Prostate gland (tissue), 2 donors: ENCODE results near the gene APOLD1. TPM values are rescaled to one million over a fixed set of nuclear protein-coding genes. Genes with fewer than 3 reads are reported as not detected.

Source experiments
- DNase-seq: peaks from one replicate; pipeline ENCODE4 v3.0.0-alpha.2; 2019; ENCODE audit warnings: low spot score
- H3K27ac ChIP-seq, 2 donors: fragments of 200-600 bp; sonication (generic); 2 replicates each; pipeline ENCODE4 v1.5.1; 2017 to 2019
- H3K27me3 ChIP-seq: fragments of 200-600 bp; sonication (generic); replicated peaks from 2 replicates; pipeline ENCODE4 v1.5.1; 2019; ENCODE audit not compliant: insufficient read depth
- H3K36me3 ChIP-seq, 2 donors: fragments of 200-600 bp; sonication (generic); 1 replicate in 1 of 2; 2 replicates in 1 of 2; pipeline versions ENCODE4 v1.5.1 to v1.8.1; 2017 to 2019
- H3K4me1 ChIP-seq: fragments of 200-600 bp; sonication (generic); replicated peaks from 2 replicates; pipeline ENCODE4 v1.5.1; 2019
- H3K4me3 ChIP-seq, 2 donors: fragments of 200-600 bp; sonication (generic); 2 replicates each; pipeline ENCODE4 v1.5.1; 2017 to 2019
- H3K9me3 ChIP-seq: fragments of 200-600 bp; sonication (generic); 2 replicates; pipeline ENCODE4 v1.5.1; 2017
- CTCF ChIP-seq, 4 experiments: fragments of 200-600 bp in 2 of 4; fragments of 450-650 bp in 2 of 4; sonication (generic) in 2 of 4; IDR thresholded peaks; 1 replicate in 3 of 4; 2 replicates in 1 of 4; pipeline ENCODE4 v1.5.1; 2016 to 2019; ENCODE audit warnings: antibody characterized with exemption in 4 of 4, mild to moderate bottlenecking in 2 of 4, moderate library complexity in 2 of 4
- POLR2A ChIP-seq: fragments of 450-650 bp; IDR thresholded peaks from one replicate; pipeline ENCODE4 v1.6.1; 2016; ENCODE audit warnings: antibody characterized with exemption, mild to moderate bottlenecking
- POLR2AphosphoS5 ChIP-seq: sonication (generic); formaldehyde crosslinking; IDR thresholded peaks from one replicate; pipeline ENCODE4 v1.6.1; 2017; ENCODE audit warnings: antibody characterized with exemption
- WGBS: methylation state at CpG from one replicate; pipeline ENCODE4 v1.1.5; 2018; 5-methylcytosine and 5-hydroxymethylcytosine counted together
- intact Hi-C: fragments of 100-400 bp; cut with DNase I; formaldehyde crosslinking; loops from one replicate; pipeline ENCODE4 v1.14.2; 2022
- total RNA-seq, 2 donors: library from RNA; depleted of rRNA; stranded (reverse); fragments of >200 nt; gene quantifications; one replicate each; pipeline ENCODE4 v1.1.0, GENCODE V29; 2016

APOLD1 gene
- total RNA-seq, 2 donors from 2014 or later, result 10.7 to 16.1 TPM

- TF ChIP-seq CTCF (IDR thresholded peaks at IDR 0.05) (no peak), POLR2AphosphoS5 (peak; percentile 82)
- H3K27ac ChIP-seq, result no peak overlapping the region
- no peaks in the 10 kb centered on the region for H3K27me3 ChIP-seq
- no peaks in the 10 kb centered on the region for H3K36me3 ChIP-seq
- intact Hi-C loops, result no loop called here
- H3K4me3 ChIP-seq, result no peak overlapping the region
- no peaks in the 10 kb centered on the region for H3K9me3 ChIP-seq
- WGBS, result 38% methylated on average over 3 of the region's 3 CpGs
- peak; percentile 29 for DNase-seq
- H3K4me1 ChIP-seq, result no peaks in the 10 kb centered on the region
These were observed 10.7 kb upstream of the APOLD1 start for GRCh38 chr12:12774791-12775190.

GRCh38 chr12:12776261-12776660 lies 9.2 kb upstream of the APOLD1 start:
- Histone ChIP-seq H3K27me3 (no peaks in the 10 kb centered on the region), H3K4me1 (no peaks in the 10 kb centered on the region), H3K27ac (no peak overlapping the region), H3K36me3 (no peaks in the 10 kb centered on the region), H3K9me3 (no peaks in the 10 kb centered on the region), H3K4me3 (no peak overlapping the region)
- 44% methylated on average over 5 of the region's 5 CpGs for WGBS
- intact Hi-C loops, result no loop called here
- TF ChIP-seq POLR2AphosphoS5 (peak; percentile 87), CTCF (IDR thresholded peaks at IDR 0.05) (no peak), POLR2A (no peak)
- peak; percentile 58 for DNase-seq

GRCh38 chr12:12777092-12777491 lies 8.4 kb upstream of the APOLD1 start:
- no peak for TF ChIP-seq POLR2A
- DNase-seq, result no peak
- H3K9me3 ChIP-seq, result no peaks in the 10 kb centered on the region
- intact Hi-C loops, result no loop called here
- no peaks in the 10 kb centered on the region for H3K27me3 ChIP-seq
- H3K4me3 ChIP-seq, result no peak overlapping the region
- H3K27ac ChIP-seq, result no peak overlapping the region
- H3K4me1 ChIP-seq, result no peaks in the 10 kb centered on the region
- 85% methylated on average over 3 of the region's 3 CpGs for WGBS
- H3K36me3 ChIP-seq, result no peaks in the 10 kb centered on the region

- no peaks in the 10 kb centered on the region for H3K9me3 ChIP-seq
- intact Hi-C loops, result no loop called here
- WGBS, result 95% methylated on average over 2 of the region's 2 CpGs
- H3K36me3 ChIP-seq, result no peaks in the 10 kb centered on the region
- no peaks in the 10 kb centered on the region for H3K4me1 ChIP-seq
- no peak overlapping the region for H3K27ac ChIP-seq
- TF ChIP-seq CTCF (IDR thresholded peaks at IDR 0.05) (no peak), POLR2AphosphoS5 (no peak), POLR2A (no peak)
- H3K4me3 ChIP-seq, result no peak overlapping the region
- H3K27me3 ChIP-seq, result no peaks in the 10 kb centered on the region
- DNase-seq, result no peak
These were observed 6.5 kb upstream of the APOLD1 start for GRCh38 chr12:12779007-12779406.

- H3K9me3 ChIP-seq, result no peaks in the 10 kb centered on the region
- 9% methylated on average over 3 of the region's 3 CpGs for WGBS
- no peak overlapping the region for H3K27ac ChIP-seq
- no peaks in the 10 kb centered on the region for H3K4me1 ChIP-seq
- no peak for DNase-seq
- intact Hi-C loops, result no loop called here
- TF ChIP-seq POLR2AphosphoS5 (peak; percentile 80), POLR2A (no peak), CTCF (IDR thresholded peaks at IDR 0.05) (no peak)
- H3K4me3 ChIP-seq, result no peak overlapping the region
- no peaks in the 10 kb centered on the region for H3K36me3 ChIP-seq
- no peaks in the 10 kb centered on the region for H3K27me3 ChIP-seq
These were observed 5.9 kb upstream of the APOLD1 start for GRCh38 chr12:12779529-12779928.
